Measurements from ENCODE around the gene CAPN9.

- TF ChIP-seq EZH2 (IDR thresholded peaks at IDR 0.05) (no peak), POLR2AphosphoS5 (IDR thresholded peaks at IDR 0.05; ENCODE audit: borderline replicate concordance, low read depth, low read length) (no peak), FOXP2 (optimal IDR thresholded peaks at IDR 0.05; ENCODE audit: control extremely low read depth, extremely low read length, insufficient read depth) (no peak)
Measured at GRCh38 chr1:230823931-230824381, 76.8 kb downstream of the CAPN9 start.

All from SK-N-MC (cell line).